HCT116 (cell line): ENCODE measurements around the gene NPR1. TPM values are rescaled to one million over a fixed set of nuclear protein-coding genes. Genes with fewer than 3 reads are reported as not detected.

Experiments
- ATAC-seq: fragments of 200-7000 bp; cut with Tn5 transposase; 2 replicates; pipeline ENCODE4 v1.9.1; 2020; ENCODE audit warnings: mild to moderate bottlenecking, moderate library complexity
- BruUV-seq: library from RNA; stranded (reverse); fragments of 400-500 nt; replicated peaks from 2 replicates; lab custom pipeline; 2021; lab: Mats Ljungman, UMichigan
- CTCF ChIA-PET: fragments of 300-600 bp; sonication (Branson Sonifier 250); formaldehyde crosslinking; loops from one replicate; lab custom pipeline; 2021; ENCODE audit warnings: antibody characterized with exemption; lab: Charles Lee
- POLR2A ChIA-PET: fragments of 300-600, 350-600 bp; sonication (Branson Sonifier 250); formaldehyde crosslinking; loops from one replicate; lab custom pipeline; 2021; ENCODE audit warnings: antibody characterized with exemption; lab: Charles Lee
- RAD21 ChIA-PET, 2 experiments: fragments of 300-600 bp; sonication (Branson Sonifier 250); formaldehyde crosslinking; loops; one replicate each; lab custom pipeline; 2023; ENCODE audit warnings: low total read pairs in 2 of 2; ENCODE audit not compliant: uncharacterized antibody in 2 of 2, unreplicated experiment in 2 of 2, low non-redundant PET in 1 of 2; lab: Charles Lee
- DNase-seq: peaks from one replicate; pipeline ENCODE4 v3.0.0-alpha.2; 2010; ENCODE audit warnings: low read depth, low spot score
- H2AFZ ChIP-seq: fragments of 200-600 bp; shearing (Covaris generic), sonication (generic); 2 replicates; pipeline ENCODE4 v1.6.1; 2017; ENCODE audit warnings: low read depth, mixed run types, mixed read lengths, antibody characterized with exemption, low read length; ENCODE audit not compliant: poor library complexity, severe bottlenecking
- H3K27ac ChIP-seq: 2 replicates; pipeline ENCODE4 v1.5.1; 2012; ENCODE audit warnings: low read depth, low read length
- H3K27me3 ChIP-seq: fragments of 200-600 bp; sonication (generic); 2 replicates; pipeline ENCODE4 v1.6.1; 2016; ENCODE audit warnings: mixed run types, low read length, mixed read lengths; ENCODE audit not compliant: insufficient read depth
- H3K36me3 ChIP-seq, 2 experiments: fragments of 200-500 bp in 1 of 2; fragments of 200-600 bp in 1 of 2; sonication (Bioruptor generic) in 1 of 2; sonication (generic) in 1 of 2; 2 replicates each; pipeline versions ENCODE4 v1.5.1 to v1.6.1; 2014 to 2016; ENCODE audit warnings: low read length in 2 of 2, inconsistent platforms in 1 of 2, mixed read lengths in 1 of 2, mixed run types in 1 of 2; ENCODE audit not compliant: insufficient read depth in 2 of 2, control insufficient read depth in 1 of 2
- H3K4me1 ChIP-seq, 2 experiments: fragments of 200-600 bp in 1 of 2; sonication (generic) in 1 of 2; 2 replicates each; pipeline versions ENCODE4 v1.5.1 to v1.6.1; 2012 to 2017; ENCODE audit warnings: low read length in 2 of 2, inconsistent platforms in 1 of 2, mild to moderate bottlenecking in 1 of 2, mixed read lengths in 1 of 2, mixed run types in 1 of 2, moderate library complexity in 1 of 2; ENCODE audit not compliant: insufficient read depth in 2 of 2, control insufficient read depth in 1 of 2
- H3K4me2 ChIP-seq: fragments of 200-600 bp; sonication (generic); 2 replicates; pipeline ENCODE4 v1.6.1; 2017; ENCODE audit warnings: mixed run types, low read length, mixed read lengths
- H3K4me3 ChIP-seq, 2 experiments: fragments of 200-600 bp in 1 of 2; sonication (generic) in 1 of 2; replicated peaks in 1 of 2; 2 replicates each; pipeline ENCODE4 v1.5.1; 2011 to 2016; ENCODE audit warnings: low read length in 2 of 2, control low read depth in 1 of 2, low read depth in 1 of 2, mild to moderate bottlenecking in 1 of 2, mixed read lengths in 1 of 2, mixed run types in 1 of 2
- H3K79me2 ChIP-seq: fragments of 200-600 bp; sonication (generic); 2 replicates; pipeline ENCODE4 v1.6.1; 2017; ENCODE audit warnings: mild to moderate bottlenecking, mixed run types, low read length, moderate library complexity, mixed read lengths; ENCODE audit not compliant: insufficient read depth
- H3K9ac ChIP-seq: fragments of 200-600 bp; sonication (generic); 2 replicates; pipeline ENCODE4 v1.6.1; 2016; ENCODE audit warnings: low read length, mixed read lengths
- H3K9me2 ChIP-seq: fragments of 200-600 bp; sonication (generic), shearing (Covaris generic); 2 replicates; pipeline ENCODE4 v1.6.1; 2017; ENCODE audit warnings: mixed run types, mild to moderate bottlenecking, moderate library complexity; ENCODE audit not compliant: insufficient read depth
- H3K9me3 ChIP-seq, 2 experiments: fragments of 200-500 bp in 1 of 2; fragments of 200-600 bp in 1 of 2; sonication (Bioruptor generic) in 1 of 2; sonication (generic) in 1 of 2; 2 replicates each; pipeline ENCODE4 v1.6.1; 2014 to 2017; ENCODE audit warnings: low read length in 2 of 2, mixed read lengths in 2 of 2, inconsistent platforms in 1 of 2, low read depth in 1 of 2, mild to moderate bottlenecking in 1 of 2, mixed run types in 1 of 2, moderate library complexity in 1 of 2; ENCODE audit not compliant: control insufficient read depth in 1 of 2, insufficient read depth in 1 of 2
- H4K20me1 ChIP-seq: fragments of 200-600 bp; sonication (generic), shearing (Covaris generic); 2 replicates; pipeline ENCODE4 v1.6.1; 2017; ENCODE audit warnings: mixed run types, mild to moderate bottlenecking, moderate library complexity; ENCODE audit not compliant: insufficient read depth
- CEBPB ChIP-seq: IDR thresholded peaks from 2 replicates; pipeline ENCODE4 v1.6.1; 2012; ENCODE audit warnings: low read depth
- EGR1 ChIP-seq: IDR thresholded peaks from 2 replicates; pipeline ENCODE4 v1.6.1; 2012; ENCODE audit warnings: low read depth
- EZH2 ChIP-seq: fragments of 200-600 bp; sonication (generic); IDR thresholded peaks from 2 replicates; pipeline ENCODE4 v1.6.1; 2017; ENCODE audit warnings: antibody characterized with exemption, mixed run types
- EZH2phosphoT487 ChIP-seq: fragments of 200-600 bp; IDR thresholded peaks from 2 replicates; pipeline ENCODE4 v1.6.1; 2018; ENCODE audit warnings: antibody characterized with exemption, borderline replicate concordance
- SIN3A ChIP-seq: IDR thresholded peaks from 2 replicates; pipeline ENCODE4 v1.6.1; 2012; ENCODE audit warnings: low read depth
- YY1 ChIP-seq: IDR thresholded peaks from 2 replicates; pipeline ENCODE4 v1.6.1; 2011; ENCODE audit warnings: low read length, low read depth, moderate library complexity, mild to moderate bottlenecking; ENCODE audit not compliant: insufficient replicate concordance; ENCODE audit errors: extremely low read depth
- intact Hi-C: fragments of 100-400 bp; cut with micrococcal nuclease; formaldehyde crosslinking; loops from 2 replicates; pipeline ENCODE4 v1.10.0; 2022
- total RNA-seq: library from RNA; stranded (reverse); gene quantifications from one replicate; pipeline ENCODE4 v1.2.1, GENCODE V29; 2021; ENCODE audit not compliant: unreplicated experiment
- TF ChIP-seq, protein P1 (sequence below): IDR thresholded peaks from 2 replicates; pipeline ENCODE4 v1.6.1; 2012; ENCODE audit warnings: low read depth

NPR1 gene
- total RNA-seq, 1 experiment from 2014 or later = 0.07 TPM

DNA sequence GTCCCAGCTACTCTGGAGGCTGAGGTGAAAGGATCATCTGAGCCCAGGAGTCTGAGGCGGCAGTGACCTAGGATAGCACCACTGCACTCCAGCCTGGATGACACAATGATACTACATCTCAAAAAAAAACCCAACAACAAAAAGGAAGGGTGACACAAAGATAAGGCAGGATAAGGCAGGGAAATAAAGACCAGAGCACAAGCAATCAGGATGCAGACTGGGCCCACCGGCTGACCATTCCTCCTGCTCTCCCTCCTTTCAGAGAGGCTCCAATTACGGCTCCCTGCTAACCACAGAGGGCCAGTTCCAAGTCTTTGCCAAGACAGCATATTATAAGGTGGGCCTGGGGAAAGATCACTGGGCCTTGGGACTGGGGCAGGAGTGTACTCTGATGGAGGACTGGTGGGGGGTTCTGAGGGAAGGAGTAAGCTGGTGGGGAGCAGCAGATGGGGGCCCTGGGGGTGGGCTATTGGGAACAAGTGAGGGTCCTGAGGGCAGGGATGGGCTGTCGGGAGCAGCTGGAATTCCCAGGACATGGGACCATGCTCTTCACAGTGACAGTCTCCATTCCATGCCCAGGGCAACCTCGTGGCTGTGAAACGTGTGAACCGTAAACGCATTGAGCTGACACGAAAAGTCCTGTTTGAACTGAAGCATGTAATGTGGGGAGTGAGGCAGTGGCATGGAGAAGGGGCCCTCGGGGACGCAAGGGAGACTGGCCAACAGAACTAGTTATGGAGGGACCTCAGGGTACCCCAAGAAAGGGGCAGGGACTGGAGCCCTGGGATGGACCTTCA, 7.3 kb downstream of the NPR1 start:
- DNase-seq = no peak
- Histone ChIP-seq H3K36me3 (no peaks in the 10 kb centered on the region), H3K4me1 (peaks cover 0 to 5% of the 10 kb centered on the region in 2 experiments; a peak in 1 of 4 replicates), H3K27ac (no peak overlapping the region), H3K4me2 (no peak overlapping the region), H2AFZ (no peak overlapping the region), H3K4me3 (no peak overlapping the region), H3K9ac (no peak overlapping the region), H3K9me2 (no peaks in the 10 kb centered on the region), H3K79me2 (no peaks in the 10 kb centered on the region), H3K27me3 (no peaks in the 10 kb centered on the region; the same call in 1 of the 2 replicates), H4K20me1 (no peaks in the 10 kb centered on the region), H3K9me3 (no peaks in the 10 kb centered on the region)
- CTCF ChIA-PET = no interaction called here
- no TSS peak for BruUV-seq
- intact Hi-C loops = no loop called here
- POLR2A ChIA-PET = no interaction called here
- TF ChIP-seq EZH2phosphoT487 = no peak
- TF ChIP-seq EZH2 = no peak
- no peak for TF ChIP-seq CEBPB
- no peak for TF ChIP-seq SIN3A
- no peak for TF ChIP-seq YY1
- no peak for TF ChIP-seq EGR1
- TF ChIP-seq, protein P1, sequence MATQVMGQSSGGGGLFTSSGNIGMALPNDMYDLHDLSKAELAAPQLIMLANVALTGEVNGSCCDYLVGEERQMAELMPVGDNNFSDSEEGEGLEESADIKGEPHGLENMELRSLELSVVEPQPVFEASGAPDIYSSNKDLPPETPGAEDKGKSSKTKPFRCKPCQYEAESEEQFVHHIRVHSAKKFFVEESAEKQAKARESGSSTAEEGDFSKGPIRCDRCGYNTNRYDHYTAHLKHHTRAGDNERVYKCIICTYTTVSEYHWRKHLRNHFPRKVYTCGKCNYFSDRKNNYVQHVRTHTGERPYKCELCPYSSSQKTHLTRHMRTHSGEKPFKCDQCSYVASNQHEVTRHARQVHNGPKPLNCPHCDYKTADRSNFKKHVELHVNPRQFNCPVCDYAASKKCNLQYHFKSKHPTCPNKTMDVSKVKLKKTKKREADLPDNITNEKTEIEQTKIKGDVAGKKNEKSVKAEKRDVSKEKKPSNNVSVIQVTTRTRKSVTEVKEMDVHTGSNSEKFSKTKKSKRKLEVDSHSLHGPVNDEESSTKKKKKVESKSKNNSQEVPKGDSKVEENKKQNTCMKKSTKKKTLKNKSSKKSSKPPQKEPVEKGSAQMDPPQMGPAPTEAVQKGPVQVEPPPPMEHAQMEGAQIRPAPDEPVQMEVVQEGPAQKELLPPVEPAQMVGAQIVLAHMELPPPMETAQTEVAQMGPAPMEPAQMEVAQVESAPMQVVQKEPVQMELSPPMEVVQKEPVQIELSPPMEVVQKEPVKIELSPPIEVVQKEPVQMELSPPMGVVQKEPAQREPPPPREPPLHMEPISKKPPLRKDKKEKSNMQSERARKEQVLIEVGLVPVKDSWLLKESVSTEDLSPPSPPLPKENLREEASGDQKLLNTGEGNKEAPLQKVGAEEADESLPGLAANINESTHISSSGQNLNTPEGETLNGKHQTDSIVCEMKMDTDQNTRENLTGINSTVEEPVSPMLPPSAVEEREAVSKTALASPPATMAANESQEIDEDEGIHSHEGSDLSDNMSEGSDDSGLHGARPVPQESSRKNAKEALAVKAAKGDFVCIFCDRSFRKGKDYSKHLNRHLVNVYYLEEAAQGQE = no peak
- RAD21 ChIA-PET = no interaction called here
- ATAC-seq = no peak
